Measurements from ENCODE around the gene SAMM50.

SAMM50 gene

DNA sequence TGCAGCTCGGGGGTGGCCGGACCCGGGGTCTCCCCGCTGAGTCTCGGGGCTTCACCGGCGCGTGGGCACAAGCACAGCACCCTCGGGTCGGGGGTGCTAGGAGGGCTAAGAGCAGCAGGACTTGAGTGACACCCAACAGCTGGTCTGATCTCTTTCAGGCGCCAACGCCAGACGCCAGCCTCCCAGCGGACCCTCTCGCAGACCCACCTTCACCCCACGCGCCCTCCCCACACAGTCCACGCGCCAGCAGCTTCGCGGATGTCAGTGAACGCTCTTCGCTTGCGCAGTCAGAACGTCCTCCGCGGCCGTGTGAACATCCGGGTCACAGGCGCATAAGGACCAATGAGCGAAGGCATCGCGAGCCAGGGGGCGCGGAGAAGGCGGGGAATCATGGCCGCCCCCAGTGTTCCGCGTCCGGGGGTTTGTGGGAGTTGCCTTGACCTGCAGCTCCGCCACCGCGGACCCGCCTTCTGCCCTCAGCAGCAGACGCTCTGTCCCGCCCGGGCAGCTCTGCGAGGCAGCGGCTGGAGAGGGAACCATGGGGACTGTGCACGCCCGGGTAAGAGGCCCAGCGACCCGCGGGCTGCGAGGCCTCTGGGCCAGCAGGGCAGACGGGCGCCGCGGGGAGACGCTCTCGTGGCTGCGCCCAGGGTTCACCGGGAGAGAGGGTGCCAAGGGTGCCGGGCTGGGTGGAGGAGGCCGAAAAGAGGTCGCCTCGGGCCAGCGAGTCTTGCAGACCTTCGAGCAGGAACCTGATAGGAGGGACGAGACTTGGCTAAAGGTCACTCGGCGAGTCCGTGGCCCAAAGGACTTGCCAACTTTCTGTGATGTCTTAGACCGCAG is at the start of gene SAMM50:
SAMM50 (plus strand) TSS at position 403 of the 843 bp plus-strand sequence; CDS start at position 539, 136 bp downstream.
- DNase-seq (ENCODE audit: low read depth in 2 of 2), result peak; percentile 68 to 72

DNA sequence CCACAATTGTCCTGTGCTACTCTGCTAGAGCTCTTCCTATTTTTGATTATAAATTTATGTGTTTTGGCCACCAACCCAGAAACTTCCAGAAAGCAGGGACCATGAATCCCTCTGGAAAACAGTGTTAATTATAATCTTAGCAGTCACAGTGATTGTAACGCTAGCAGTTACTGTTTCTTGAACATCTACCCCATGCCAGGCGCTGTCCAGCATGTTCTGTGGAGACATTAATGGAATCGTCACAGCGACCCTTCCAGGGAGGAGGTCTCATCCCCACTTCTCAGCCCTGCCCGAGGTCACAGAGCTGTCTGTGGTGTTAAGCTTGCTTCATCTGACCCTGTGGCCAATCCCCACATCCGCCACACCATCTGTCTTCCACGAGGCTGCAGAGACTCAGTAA is 49.6 kb upstream of the SAMM50 start:
- DNase-seq (ENCODE audit: low read depth in 2 of 2), result no peak

DNA sequence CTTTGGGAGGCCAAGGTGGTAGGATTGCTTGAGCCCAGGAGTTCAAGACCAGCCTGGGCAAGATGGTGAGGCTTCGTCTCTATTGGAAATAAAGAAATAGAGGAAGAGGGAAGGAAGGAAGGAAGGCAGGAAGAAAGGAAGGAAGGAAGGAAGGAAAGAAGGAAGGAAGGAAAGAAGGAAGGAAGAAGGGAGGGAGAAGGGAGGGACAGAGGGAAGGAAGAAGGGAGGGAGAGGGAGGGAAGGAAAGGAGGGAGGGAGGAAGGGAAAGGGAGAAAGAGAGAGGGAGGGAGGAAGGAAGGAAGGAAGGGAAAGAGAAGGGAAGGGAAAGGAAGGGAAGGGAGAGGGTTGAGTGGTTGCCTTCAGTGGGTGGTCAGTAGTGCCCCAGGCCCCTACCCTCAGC is 45.5 kb upstream of the SAMM50 start:
- no peak for DNase-seq (ENCODE audit: low read depth in 2 of 2)

DNA sequence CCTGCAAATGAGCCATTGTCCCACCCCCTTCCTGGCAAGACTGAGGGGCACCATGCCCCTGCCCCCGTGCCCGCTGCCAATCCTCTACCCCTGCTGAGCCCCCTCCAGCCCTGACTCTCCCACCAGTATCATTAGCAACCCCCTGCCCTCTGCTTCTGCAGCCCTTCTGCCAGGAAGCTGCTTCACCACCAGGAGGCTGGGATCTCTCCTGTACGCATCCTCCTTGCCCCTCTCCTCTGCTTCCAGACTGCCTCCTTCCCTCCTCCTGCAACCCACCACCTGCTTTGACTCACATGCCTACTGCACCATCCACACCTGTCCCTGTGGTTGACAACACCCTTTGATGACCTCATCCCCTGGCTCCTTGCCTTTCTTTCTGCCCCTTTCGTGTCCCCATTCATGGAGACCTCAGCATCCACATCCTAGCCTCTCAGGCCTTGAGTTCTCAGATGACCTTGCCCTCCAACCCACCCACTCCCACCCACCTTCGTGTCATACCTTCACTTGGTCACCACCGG is 45.0 kb upstream of the SAMM50 start:
- DNase-seq (ENCODE audit: low read depth in 2 of 2), result no peak

DNA sequence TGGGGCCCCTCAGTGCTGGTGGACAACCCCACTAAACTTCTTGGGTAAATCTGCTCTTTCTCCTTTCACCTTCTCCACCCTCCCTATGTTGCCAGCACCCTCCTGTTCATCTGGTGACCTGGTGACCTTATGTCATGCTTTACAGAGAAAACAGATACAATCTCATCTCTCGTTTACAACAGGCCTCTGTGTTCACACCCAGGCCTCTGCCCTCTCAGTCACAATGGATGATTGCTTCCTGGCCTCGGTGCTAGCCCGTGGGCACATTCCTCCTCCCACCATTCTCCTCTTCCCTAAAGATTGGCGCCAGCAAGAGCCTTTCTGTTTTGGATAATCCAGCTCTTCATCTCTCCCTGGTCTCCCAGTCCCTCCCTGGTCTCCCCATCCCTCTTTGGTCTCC is 43.9 kb upstream of the SAMM50 start:
- DNase-seq (ENCODE audit: low read depth in 2 of 2), result no peak

DNA sequence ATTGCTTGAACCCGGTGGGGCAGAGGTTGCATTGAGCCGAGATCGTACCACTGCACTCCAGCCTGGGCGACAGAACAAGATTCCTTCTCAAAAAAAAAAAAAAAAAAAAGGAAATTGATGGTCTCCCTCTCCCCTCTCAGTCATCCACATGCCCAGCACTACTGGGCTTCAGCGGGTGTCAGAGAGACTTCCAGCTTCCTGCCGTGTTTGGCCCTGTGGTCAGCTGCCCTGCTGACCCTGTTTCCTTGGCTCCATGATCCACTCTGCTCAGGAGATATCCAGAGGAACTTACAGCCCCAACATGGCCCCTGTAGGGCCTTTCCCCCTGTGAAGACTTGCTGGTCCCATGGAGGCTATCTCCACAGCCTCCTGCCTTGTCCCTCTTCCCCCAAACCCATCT is 37.7 kb upstream of the SAMM50 start:
- DNase-seq (ENCODE audit: low read depth in 2 of 2), result no peak

DNA sequence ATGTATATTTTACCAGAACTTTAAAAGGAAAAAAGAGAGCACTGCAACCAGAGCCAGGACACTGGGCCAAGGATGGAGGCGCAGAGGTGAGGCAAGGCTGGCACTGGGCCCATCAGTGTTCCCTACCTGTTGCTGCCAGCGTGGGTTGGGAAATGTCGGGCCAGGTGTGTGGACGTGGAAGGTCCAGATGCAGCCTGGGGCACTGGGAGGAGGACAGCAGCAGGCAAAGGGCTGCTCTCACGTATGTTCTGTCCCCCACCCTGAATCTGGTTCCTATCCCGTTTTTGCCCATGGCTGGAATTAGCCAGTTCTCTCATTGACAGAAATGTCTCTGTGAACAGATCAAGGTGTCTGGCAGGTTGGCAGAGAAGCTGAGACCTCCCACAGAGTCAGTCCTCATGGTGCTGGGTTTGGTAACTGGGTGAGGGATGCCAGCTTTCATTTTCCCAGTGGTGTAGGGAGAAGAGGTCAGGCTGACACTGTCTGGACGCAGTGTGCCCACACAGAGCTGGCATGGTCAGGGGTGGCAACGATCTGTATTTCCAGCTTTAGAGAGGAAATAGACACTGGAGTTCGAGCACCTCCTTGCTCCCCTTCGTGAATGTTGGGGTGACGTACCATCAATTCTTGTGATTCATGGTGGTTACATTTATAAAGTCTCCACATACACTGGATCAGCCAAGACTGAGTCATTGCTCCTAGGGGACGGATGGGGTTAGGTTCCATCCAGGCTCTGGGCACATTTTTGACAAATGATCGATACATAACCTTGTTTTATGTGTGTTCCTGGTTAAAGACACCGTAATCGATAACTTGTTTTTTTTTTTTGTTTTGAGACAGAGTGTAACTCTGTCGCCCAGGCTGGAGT is 35.9 kb upstream of the SAMM50 start:
- DNase-seq (ENCODE audit: low read depth in 2 of 2), result no peak

DNA sequence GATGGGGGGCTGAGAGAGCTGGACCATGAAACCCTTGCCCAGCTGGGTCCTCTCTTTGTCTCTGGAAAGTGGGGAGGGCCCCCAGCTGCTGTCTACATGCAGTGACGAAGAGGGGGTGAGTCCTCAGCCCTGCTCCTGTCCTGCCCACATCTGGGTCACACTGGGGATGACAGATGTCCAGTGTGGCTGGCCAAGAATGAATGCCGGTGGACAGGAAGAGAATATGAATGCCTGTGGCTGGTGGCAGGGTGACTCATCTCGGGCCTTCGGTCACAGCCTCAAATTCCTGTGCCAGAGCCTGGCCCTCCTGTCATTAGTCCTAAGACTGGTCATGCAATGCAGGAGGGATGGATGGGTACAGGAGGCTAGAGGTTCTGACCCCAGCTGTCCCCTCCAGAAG is 33.9 kb upstream of the SAMM50 start:
- DNase-seq (ENCODE audit: low read depth in 2 of 2), result no peak

DNA sequence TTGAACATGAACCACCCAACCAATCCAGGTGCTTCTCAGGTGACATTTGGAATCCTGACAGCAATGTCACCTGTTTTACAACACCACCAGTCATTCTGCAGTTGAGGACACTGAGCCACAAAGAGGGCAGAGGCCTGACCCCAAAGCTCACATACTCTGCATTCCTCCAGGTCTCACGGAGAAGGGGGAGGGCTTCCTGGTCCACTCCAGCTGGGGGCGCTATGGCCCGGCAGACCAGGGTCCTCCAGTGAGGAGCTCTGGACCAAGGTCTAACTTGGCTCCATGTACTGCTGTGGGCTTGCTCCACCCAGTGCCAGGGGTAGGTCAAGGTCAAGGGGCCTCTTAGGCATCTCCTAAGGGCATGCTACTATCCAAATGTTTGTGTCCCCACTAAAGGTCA is 33.1 kb upstream of the SAMM50 start:
- no peak for DNase-seq (ENCODE audit: low read depth in 2 of 2)

DNA sequence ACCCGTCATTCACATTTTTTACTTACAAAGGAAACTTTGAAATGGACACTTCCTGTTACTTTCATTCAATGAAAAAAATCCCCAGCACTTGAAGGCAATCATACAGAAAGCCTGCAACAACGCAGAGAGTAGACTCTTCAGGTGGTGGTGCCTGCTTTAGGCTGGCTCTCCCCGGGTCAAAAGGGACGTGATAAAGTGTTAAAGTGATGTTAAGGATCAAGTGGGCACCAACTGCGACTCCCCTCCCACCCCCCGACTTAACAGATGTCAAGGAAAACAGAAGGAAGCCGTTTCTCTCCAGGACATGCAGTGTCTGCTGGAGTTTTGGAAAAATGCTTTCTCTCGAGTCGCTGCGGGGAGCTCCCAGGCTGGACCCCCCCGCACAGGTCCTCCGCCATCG is 32.1 kb upstream of the SAMM50 start:
- DNase-seq (ENCODE audit: low read depth in 2 of 2), result no peak

DNA sequence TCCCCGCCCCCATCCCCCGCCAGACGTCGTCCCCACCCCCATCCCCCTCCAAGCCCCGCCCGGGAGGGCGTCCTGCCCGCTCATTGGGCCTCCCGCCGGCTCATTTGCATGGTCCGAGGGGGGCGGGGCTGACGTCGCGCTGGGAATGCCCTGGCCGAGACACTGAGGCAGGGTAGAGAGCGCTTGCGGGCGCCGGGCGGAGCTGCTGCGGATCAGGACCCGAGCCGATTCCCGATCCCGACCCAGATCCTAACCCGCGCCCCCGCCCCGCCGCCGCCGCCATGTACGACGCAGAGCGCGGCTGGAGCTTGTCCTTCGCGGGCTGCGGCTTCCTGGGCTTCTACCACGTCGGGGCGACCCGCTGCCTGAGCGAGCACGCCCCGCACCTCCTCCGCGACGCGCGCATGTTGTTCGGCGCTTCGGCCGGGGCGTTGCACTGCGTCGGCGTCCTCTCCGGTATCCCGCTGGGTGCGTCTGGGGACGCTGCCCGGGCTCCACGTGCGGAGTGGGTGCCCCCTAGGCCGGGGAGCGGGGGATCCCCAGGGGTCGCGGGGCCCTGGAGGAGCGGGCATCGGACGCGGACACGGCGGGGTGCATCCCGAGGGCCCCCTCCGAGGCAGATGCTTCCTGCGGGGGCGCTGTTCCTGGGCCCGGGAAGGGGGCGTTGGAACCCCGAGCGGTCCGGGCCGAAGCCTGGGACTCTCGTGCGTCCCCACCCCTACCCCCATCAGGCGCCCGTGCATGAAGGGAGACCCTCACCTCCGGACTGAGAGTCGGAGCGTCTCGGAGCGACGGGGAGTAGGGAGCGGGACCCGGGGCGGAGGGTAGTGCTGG is 31.4 kb upstream of the SAMM50 start, which contains the start of gene PNPLA3:
PNPLA3 (plus strand) TSS at position 175 of the 834 bp plus-strand sequence; CDS start at position 282, 107 bp downstream.
- DNase-seq (ENCODE audit: low read depth in 2 of 2), result peak; percentile 70 to 77

DNA sequence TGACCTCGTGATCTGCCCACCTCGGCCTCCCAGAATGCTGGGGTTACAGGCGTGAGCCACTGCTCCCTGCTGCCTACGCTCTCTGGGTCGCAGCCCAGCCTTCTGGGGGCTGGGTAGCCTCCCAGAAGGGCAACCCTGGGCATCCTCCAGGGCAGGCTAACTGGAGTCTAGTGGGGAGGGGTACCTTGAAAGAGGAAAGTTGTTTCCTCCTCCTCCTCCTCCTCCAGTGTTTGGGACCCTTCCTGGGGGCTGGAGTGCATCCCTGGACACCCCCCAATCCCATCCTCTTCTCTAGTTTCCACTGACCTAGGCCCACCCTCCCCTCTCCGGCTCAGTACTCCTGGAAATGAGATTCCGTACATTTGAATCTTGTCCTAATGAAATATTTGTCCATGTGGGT is 30.4 kb upstream of the SAMM50 start:
- DNase-seq (ENCODE audit: low read depth in 2 of 2), result no peak

DNA sequence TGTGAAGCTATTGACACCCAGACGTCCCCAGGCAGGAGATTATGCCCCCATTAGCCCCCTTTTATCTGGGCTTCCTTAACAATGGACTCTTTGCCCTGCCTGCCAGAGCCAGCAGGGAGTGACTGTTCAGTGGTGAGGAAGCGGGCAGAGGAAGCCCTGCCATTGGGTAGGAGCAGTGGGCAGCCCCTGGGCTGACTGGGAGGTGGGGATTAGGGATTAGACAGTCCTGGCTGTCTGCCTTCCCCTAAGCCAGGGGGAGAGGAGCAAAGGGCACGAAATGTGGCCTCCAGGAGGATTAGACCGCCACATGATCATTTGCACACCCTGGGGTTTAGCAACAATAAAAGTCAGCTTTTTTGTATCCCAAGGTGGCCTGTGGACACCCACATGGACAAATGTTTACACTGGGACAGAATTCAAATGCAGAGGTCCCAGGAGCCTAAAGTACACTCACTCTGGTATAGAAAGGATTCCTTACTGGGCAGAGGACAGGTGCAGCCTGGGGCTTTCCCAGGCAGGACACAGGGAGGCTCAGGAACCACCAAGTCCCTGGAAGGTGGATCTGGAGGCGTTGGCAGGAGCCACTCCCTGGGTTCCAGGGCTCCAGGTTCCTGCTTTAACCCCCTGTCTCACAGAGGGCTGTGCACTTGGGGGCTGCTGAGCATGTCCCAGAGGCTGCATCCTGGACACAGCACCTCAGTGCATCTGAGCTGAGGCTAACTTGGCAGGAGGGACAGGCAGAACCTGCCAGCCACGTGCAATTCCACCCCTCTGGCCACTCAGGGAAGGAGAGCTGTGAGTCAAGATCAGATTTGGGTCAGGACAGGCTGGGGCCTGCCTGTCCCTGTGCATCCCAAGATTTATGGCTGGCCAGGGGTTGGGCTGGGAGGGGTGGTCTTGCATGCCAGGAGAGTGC is 29.6 kb upstream of the SAMM50 start:
- DNase-seq (ENCODE audit: low read depth in 2 of 2), result no peak

DNA sequence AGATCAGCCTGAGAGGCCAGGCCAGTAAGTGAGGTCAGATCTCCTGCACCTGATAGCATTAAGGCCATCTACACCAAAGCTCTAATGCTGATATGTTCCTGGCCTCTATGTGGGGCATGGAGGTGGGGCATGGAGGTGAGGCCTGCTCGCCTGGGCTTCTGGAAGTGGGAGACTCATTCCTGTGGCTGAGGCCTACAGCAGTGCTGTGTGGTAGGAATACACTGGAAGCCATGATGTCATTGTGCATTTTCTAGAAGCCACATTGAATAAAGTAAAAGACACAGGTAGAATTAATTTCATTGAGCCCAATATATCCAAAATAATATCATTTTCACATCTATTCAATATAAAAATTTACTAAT is 28.9 kb upstream of the SAMM50 start:
- no peak for DNase-seq (ENCODE audit: low read depth in 2 of 2)

DNA sequence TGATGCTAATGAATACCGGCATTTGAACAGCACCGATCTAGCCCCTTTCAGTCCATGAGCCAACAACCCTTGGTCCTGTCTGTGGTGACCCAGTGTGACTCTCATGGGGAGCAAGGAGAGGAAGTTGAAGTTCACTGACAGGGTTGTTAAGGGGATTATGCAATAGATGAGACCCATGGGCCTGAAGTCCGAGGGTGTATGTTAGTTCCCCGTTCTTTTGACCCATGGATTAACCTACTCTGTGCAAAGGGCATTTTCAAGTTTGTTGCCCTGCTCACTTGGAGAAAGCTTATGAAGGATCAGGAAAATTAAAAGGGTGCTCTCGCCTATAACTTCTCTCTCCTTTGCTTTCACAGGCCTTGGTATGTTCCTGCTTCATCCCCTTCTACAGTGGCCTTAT is 26.8 kb upstream of the SAMM50 start:
- DNase-seq (ENCODE audit: low read depth in 2 of 2), result no peak

DNA sequence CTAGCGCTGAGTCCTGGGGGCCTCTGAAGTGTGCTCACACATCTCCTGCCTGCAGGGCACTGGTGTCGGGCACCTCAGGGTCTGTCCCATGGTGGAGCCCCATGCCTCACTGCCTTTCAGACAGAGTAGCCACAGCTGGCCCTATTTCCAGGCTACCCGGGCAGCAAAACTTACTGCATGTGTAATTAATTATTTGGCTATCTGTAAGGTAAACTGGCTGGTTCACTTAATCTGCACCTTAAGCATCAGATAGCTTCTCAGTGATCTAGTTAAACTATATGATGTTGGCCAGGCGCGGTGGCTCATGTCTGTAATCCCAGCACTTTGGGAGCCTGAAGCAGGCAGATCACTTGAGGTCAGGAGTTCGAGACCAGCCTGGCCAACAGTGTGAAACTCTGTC is 26.3 kb upstream of the SAMM50 start:
- DNase-seq (ENCODE audit: low read depth in 2 of 2), result no peak

DNA sequence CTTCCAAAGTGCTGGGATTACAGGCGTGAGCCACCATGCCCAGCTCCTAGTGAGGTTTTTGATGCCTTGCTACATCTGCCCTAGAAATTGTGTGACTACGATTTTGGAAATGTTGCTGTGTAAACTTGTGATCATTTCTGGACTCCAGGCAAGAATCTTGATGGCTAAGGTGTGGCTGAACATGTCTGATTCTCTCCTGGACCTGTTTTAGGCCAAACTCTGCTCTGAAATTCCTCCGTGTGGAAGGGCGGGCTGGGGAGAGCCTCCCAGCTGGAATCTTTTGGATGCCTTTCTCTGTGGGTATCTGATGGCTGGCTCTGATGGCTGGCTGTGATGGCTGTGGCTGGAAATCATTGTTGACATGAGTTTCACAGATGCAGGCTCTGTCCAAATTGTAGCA is 23.5 kb upstream of the SAMM50 start:
- no peak for DNase-seq (ENCODE audit: low read depth in 2 of 2)

DNA sequence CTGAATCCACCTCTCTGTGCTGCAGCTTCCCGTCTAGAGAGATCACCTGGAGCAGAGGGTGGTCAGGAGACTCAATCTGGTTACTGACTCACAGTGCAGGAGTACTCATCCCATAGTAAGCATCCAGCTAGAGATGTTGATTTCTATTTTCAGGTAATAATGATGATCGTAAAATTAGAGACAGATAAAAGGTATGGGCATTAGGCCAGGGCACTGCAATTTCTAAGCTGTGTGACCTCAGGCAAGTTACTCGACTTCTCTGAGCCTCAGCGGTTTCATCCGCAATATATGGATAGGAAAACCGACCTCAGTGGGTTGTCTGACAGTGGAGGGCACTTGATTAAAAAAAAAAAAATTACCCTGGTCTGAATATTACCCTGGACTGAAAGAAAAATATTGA is 13.8 kb upstream of the SAMM50 start:
- no peak for DNase-seq (ENCODE audit: low read depth in 2 of 2)

DNA sequence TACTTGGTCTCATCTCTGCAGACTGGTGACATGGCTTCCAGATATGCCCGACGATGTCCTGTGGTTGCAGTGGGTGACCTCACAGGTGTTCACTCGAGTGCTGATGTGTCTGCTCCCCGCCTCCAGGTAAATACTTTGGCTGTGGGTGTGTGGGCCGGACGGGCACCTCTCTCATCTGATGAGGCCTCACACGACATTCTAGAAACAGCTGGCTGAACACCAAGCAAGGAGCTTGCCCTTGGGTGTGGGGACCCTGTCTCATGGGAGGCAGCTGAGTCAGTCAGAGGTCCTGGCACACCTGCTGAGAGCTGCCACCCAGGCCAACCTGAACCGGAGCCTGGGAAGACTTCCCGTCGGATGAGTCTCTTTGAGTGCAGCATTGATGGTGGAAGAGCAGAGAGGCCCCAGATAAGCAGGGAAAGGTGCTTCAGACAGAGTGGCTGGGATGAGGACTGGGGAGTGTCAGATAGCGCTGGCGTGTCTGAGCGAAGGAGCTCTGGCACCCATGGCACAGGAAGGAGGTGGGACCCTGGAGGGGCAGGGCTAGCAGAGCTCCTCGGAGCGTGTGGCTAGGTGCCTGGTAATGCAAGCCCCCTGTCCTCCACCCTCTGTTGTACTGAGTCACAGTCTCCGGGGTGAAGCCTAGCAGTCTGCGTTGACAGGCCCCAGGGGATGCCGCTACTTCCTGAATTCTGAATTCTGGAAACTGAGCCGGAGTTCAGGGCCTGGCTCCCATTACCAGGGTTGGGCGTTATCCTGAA is 10.4 kb upstream of the SAMM50 start:
- no peak for DNase-seq (ENCODE audit: low read depth in 2 of 2)

Data from fibroblast of skin of left quadriceps (primary cell).